HG03135 (cell line): ENCODE results near the gene KRT83.

ENCODE experiments used
- ATAC-seq: cut with Tn5 transposase; IDR thresholded peaks from one replicate; pipeline ENCODE4 v1.9.1; 2021; ENCODE audit warnings: mild to moderate bottlenecking, moderate library complexity; ENCODE audit not compliant: unreplicated experiment

KRT83 gene

DNA sequence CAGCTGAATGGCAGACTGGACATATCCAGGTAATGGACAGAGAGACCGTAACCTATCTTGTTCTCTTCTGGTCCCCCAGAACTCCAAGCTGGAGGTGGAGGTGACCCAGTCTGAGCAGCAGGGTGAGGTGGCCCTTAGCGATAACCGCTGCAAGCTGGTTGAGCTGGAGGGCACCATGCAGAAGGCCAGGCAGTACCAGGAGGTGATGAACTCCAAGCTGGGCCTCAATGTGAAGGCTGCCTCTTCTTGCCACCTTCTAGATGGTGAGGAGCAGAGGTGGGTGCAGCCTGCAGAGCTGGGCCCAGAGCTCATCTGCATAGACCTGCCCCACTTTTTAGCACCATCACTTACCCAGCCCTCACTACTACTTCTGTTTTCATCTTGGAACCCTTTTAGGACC is 53.9 kb downstream of the KRT83 start:
- ATAC-seq: no peak

DNA sequence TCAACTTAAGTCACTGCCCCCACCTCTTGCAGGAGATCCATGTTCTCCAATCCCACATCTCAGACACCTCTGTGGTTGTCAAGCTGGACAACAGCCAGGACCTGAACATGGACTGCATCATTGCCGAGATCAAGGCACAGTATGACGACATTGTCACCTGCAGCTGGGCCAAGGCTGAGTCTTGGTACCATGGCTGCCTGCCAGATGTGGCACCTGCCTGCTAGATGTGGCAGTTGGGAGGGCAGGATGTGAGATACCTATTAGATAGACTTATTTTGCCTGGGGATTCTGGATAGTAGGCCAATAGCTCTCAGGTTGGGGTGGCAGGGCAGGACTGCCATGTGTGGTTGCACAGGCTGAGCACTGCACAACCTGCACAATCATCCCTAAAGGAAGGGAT is 54.7 kb downstream of the KRT83 start:
- no peak for ATAC-seq

DNA sequence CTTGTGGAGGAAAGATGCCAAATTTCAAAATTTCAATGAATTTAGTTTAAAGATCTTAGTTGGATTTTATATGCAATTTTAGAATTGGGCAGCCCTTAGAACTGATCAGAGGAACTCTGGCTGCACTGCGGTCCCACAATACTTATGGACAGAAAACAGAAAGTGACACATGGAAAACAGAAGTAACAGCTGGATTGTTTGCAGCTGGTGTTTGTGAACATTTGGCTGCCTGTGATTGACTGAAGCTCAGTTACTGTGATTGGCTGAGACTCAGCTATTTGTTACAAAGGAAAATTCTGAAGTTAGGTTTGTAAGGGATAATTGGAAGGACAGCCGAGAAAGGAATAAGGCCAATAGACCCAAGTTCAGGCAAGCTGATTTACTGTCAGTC is 56.8 kb downstream of the KRT83 start:
- ATAC-seq: no peak
